Measurements from ENCODE around the gene TSPAN7.

The TSPAN7 gene

DNA sequence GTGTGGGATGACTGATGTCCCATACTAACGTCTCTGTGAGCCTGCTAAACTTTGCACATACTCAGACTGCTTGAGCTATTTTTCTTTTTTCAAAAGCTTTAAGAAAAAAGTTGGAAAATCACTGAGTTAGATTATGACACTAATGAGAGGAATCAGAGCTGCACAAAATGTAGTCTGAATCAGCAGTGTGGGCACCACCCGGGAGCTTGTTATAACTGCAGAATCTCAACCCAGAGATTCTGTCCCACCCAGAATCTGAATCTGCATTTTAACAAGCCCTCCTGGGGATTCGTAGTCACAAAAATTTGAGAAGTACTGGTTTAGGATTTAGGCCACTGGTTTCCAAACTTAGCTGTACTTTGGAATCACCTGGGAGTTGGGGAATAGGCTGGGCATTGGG lies 137.8 kb downstream of the TSPAN7 start:
- DNase-seq = no peak

DNA sequence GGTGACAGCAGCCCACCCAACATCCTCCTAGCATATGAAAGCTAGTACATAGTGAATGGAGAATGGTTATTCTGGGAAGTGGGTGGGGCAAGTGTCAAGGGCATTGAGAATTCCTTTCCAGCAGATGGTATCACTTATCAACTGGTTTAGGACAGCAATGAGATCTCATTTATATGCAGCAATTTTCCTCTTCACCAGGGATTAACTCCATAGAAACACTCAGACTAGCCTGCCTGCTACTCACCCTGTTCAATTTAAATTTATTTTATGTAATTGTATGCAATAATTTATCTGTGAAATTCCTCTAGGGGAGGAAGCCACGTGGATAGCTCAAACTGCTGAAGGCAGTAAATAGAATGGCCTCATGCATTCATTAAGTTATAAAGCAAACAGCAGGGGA lies 138.4 kb downstream of the TSPAN7 start:
- DNase-seq = no peak

DNA sequence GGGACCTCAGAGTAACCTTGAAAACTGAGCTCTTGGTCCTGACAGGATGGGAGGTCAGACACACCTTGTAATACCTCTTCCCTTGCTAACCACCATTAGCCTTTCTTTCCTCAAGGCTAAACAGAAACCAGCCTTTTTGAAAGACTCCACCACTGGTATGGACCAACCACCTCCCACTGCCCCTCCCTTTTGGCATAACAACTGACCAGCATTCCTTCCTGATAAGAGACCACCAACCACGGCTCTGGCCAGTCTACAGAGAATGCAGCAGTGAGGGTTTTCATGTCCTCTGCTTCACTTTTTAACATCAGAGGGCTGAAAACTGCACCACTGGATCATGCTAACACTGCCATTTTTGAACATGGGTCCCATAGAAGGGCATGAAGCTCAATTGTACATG lies 139.7 kb downstream of the TSPAN7 start:
- DNase-seq = no peak

DNA sequence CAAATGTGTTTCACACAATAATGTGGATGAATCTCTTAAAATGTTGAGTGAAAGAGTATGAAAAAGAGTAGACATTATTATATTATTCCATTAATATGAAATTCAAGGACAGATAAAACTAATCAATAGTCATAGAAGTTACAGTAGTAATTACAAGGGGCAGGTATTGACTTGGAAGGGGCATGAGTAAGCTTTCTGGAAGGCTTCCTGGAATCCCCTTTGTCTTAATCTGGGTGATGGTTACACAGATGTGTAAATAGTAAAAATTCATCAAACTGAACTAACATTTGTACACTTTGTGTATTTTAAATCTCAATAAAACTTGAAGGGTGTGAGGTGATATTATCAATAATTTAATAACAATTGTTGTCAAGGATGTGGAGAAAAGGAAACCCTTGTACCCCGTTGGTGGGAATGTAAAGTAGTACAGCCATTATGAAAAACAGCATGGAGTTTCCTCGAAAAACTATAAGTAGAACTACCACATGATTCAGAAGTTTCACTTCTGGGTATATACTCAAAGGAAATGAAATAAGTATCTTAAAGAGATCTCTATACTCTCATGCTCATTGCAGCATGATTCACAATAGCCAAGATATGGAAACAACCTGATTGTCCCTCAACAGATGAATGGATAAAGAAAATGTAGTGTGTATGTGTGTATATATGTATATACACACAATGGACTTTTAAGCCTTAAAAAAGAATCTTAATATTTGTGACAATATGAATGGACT lies 143.0 kb downstream of the TSPAN7 start:
- DNase-seq = no peak

DNA sequence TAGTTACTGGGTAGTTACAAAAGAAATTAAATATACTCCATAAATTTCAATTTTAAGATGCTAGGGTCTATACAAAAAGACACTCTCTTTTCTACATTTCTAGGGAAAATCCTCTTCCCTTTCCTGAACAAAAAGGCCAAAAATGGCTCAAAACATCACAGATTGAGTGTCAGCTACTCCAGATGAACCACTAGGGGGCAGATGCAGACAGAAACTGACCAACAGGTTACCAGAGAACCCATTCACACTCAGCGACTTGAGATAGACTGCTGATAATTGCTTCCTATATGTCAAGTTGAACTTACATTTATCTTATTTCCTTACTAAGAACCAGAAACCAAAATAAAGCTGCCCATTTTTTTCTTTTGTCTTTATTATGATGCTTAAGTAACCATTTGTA lies 156.5 kb downstream of the TSPAN7 start:
- DNase-seq = no peak

GRCh38 chrX:38718311-38718710 lies 157.0 kb downstream of the TSPAN7 start:
- DNase-seq = no peak

DNA sequence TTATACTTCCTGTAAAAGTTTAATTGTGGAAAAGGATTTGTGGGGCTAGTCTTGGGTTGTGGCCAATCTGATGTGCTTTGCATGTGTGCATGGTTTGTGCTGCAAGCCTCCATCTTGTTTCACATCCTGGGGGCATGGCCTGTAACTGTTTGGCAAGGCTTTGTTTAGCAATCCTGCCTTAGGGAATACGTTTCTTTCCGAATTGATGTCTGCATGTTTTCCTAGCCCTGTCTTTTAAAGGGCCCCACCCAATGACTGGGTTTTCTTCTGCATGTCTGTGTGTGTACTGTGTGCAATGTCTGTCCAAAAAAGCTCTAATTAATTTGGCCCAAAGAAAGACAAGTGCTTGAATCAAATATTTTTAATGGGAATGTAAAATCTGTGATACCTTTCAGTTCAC lies 165.3 kb downstream of the TSPAN7 start:
- no peak for DNase-seq

DNA sequence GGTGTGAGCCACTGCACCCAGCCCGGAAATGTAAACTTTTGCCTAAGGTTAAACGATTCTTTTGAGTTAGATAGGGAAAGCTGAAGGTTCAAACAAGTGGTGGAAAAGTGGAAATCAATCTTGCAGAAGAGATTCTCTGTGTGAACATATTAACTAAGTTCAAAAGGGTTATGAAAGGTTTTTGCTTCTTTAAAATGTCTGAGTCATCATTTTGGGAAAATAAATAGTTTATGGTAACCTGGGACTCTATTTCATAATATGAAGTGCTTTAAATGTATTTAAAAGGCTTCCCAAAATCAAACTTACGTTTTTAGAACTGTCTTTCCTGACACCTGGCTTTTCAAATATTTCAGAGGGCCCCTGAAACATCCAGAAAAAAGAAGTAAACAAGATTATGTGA lies 166.3 kb downstream of the TSPAN7 start:
- no peak for DNase-seq

GRCh38 chrX:38732866-38733265 lies 171.5 kb downstream of the TSPAN7 start:
- no peak for DNase-seq
